Tibial artery (tissue), 4 donors: ENCODE results near the gene PPP1R3A.

Experiments
- DNase-seq, 2 donors: peaks; one replicate each; pipeline ENCODE4 v3.0.0-alpha.2; 2019
- H3K27ac ChIP-seq, 2 donors: fragments of 200-600 bp; sonication (generic) in 1 of 2; 1 replicate in 1 of 2; 2 replicates in 1 of 2; pipeline ENCODE4 v1.5.1; 2018 to 2019; ENCODE audit warnings: mild to moderate bottlenecking in 1 of 2
- H3K27me3 ChIP-seq, 2 donors: fragments of 200-600 bp; sonication (generic) in 1 of 2; one replicate each; pipeline versions ENCODE4 v1.5.1 to v1.6.0; 2016 to 2019
- H3K36me3 ChIP-seq, 3 donors: fragments of 200-600 bp; sonication (generic) in 2 of 3; one replicate each; pipeline ENCODE4 v1.5.1; 2016 to 2019; ENCODE audit warnings: mild to moderate bottlenecking in 2 of 3
- H3K4me1 ChIP-seq, 4 donors: fragments of 200-600 bp; sonication (generic) in 2 of 4; 1 replicate in 3 of 4; 2 replicates in 1 of 4; pipeline ENCODE4 v1.5.1; 2016 to 2019
- H3K4me3 ChIP-seq, 2 donors: fragments of 200-600 bp; sonication (generic) in 1 of 2; 1 replicate in 1 of 2; 2 replicates in 1 of 2; pipeline ENCODE4 v1.5.1; 2018 to 2019; ENCODE audit warnings: mild to moderate bottlenecking in 2 of 2
- H3K9me3 ChIP-seq, 3 donors: fragments of 200-600 bp; sonication (generic) in 1 of 3; one replicate each; pipeline ENCODE4 v1.5.1; 2016 to 2019
- CTCF ChIP-seq, 2 experiments: fragments of 200-600 bp in 1 of 2; fragments of 450-650 bp in 1 of 2; IDR thresholded peaks; one replicate each; pipeline ENCODE4 v1.5.1; 2017 to 2019; ENCODE audit warnings: antibody characterized with exemption in 2 of 2, mild to moderate bottlenecking in 1 of 2, moderate library complexity in 1 of 2
- intact Hi-C: fragments of 100-400 bp; cut with DNase I; formaldehyde crosslinking; loops from one replicate; pipeline ENCODE4 v1.15.0; 2023; ENCODE audit warnings: low total_unique reads

PPP1R3A gene

GRCh38 chr7:113921363-113921762, 2.6 kb upstream of the PPP1R3A start:
- no peak overlapping the region for H3K4me3 ChIP-seq
- H3K27me3 ChIP-seq, result no peaks in the 10 kb centered on the region
- DNase-seq, result no peak
- no peaks in the 10 kb centered on the region for H3K36me3 ChIP-seq
- intact Hi-C loops, result no loop called here
- no peaks in the 10 kb centered on the region for H3K4me1 ChIP-seq
- no peak overlapping the region for H3K27ac ChIP-seq
- H3K9me3 ChIP-seq, result no peaks in the 10 kb centered on the region
- no peak for TF ChIP-seq CTCF (IDR thresholded peaks at IDR 0.05)

- no peak for TF ChIP-seq CTCF (IDR thresholded peaks at IDR 0.05)
- no peaks in the 10 kb centered on the region for H3K9me3 ChIP-seq
- DNase-seq, result no peak
- H3K27ac ChIP-seq, result no peak overlapping the region
- no peak overlapping the region for H3K4me3 ChIP-seq
- H3K4me1 ChIP-seq, result no peaks in the 10 kb centered on the region
- H3K27me3 ChIP-seq, result no peaks in the 10 kb centered on the region
- H3K36me3 ChIP-seq, result no peaks in the 10 kb centered on the region
- intact Hi-C loops, result no loop called here
These were observed 969 bp downstream of the PPP1R3A start for GRCh38 chr7:113917840-113918239.

GRCh38 chr7:113915956-113916355, 2.9 kb downstream of the PPP1R3A start:
- Histone ChIP-seq H3K36me3 (no peaks in the 10 kb centered on the region), H3K9me3 (no peaks in the 10 kb centered on the region), H3K27ac (no peak overlapping the region), H3K4me3 (no peak overlapping the region), H3K27me3 (no peaks in the 10 kb centered on the region), H3K4me1 (no peaks in the 10 kb centered on the region)
- no peak for TF ChIP-seq CTCF (IDR thresholded peaks at IDR 0.05)
- intact Hi-C loops, result no loop called here
- DNase-seq, result no peak

- no peaks in the 10 kb centered on the region for H3K9me3 ChIP-seq
- no peak overlapping the region for H3K4me3 ChIP-seq
- no peaks in the 10 kb centered on the region for H3K36me3 ChIP-seq
- intact Hi-C loops, result no loop called here
- no peaks in the 10 kb centered on the region for H3K4me1 ChIP-seq
- no peak for TF ChIP-seq CTCF (IDR thresholded peaks at IDR 0.05)
- no peak overlapping the region for H3K27ac ChIP-seq
- DNase-seq, result no peak
- no peaks in the 10 kb centered on the region for H3K27me3 ChIP-seq
These were observed 5.9 kb downstream of the PPP1R3A start for GRCh38 chr7:113912876-113913275.

- Histone ChIP-seq H3K4me1 (no peaks in the 10 kb centered on the region), H3K9me3 (no peaks in the 10 kb centered on the region), H3K36me3 (no peaks in the 10 kb centered on the region), H3K27me3 (no peaks in the 10 kb centered on the region), H3K27ac (no peak overlapping the region), H3K4me3 (no peak overlapping the region)
- intact Hi-C loops, result no loop called here
- no peak for DNase-seq
- no peak for TF ChIP-seq CTCF (IDR thresholded peaks at IDR 0.05)
These were observed 11.2 kb downstream of the PPP1R3A start for GRCh38 chr7:113907617-113908016.

- Histone ChIP-seq H3K4me3 (no peak overlapping the region), H3K36me3 (no peaks in the 10 kb centered on the region), H3K4me1 (no peaks in the 10 kb centered on the region), H3K27me3 (no peaks in the 10 kb centered on the region), H3K27ac (no peak overlapping the region), H3K9me3 (no peaks in the 10 kb centered on the region)
- intact Hi-C loops, result no loop called here
- TF ChIP-seq CTCF (IDR thresholded peaks at IDR 0.05), result no peak
- DNase-seq, result no peak
These were observed 14.3 kb downstream of the PPP1R3A start for GRCh38 chr7:113904521-113904920.
